Measurements from ENCODE around the gene CMTR1. TPM values are rescaled to one million over a fixed set of nuclear protein-coding genes. Genes with fewer than 3 reads are reported as not detected.

Gene CMTR1
- total and polyA plus RNA-seq, 4 donors, result 4.7 to 25.5 (median 18.8) TPM

DNA sequence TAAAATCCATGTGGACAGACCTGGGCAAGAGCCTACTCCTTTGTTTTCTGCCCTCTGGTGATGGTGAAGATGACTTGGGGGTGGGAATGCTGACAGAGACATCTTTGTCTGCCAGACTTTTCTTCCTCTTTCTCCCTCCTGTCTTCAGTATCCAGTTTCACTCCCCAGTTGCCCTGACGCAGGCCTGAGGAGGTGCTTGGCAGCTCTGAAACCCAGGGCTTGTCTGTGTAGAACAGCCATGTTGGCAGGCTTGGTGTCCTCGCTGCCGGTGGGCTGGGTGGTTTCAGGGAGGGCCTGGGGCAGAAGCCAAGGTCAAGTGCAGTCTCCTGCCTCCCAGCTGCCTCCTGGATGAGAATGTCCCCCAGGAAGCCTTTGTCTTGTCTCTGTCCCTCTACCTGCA is 44.2 kb downstream of the CMTR1 start:
- DNase-seq (ENCODE audit: low spot score), result no peak
- Histone ChIP-seq H3K27me3 (ENCODE audit: control insufficient read depth in 4 of 4, insufficient read depth in 4 of 4, low read length in 3 of 4) (no peaks in the 10 kb centered on the region), H3K27ac (ENCODE audit: low read depth in 1 of 2, low read length in 2 of 2) (no peak overlapping the region), H3K36me3 (ENCODE audit: control insufficient read depth in 4 of 4, insufficient read depth in 3 of 4, low read depth in 1 of 4, low read length in 3 of 4) (peaks cover 8 to 90% (median 43%) of the 10 kb centered on the region in 4 donors), H3K4me3 (ENCODE audit: low read depth in 1 of 3, low read length in 3 of 3) (no peak overlapping the region), H3K9ac (ENCODE audit: low read depth in 1 of 2, low read length in 2 of 2) (no peak overlapping the region), H3K4me1 (ENCODE audit: control insufficient read depth in 4 of 4, insufficient read depth in 4 of 4, low read length in 3 of 4) (peaks cover 2 to 11% (median 7%) of the 10 kb centered on the region in 4 donors), H3K9me3 (ENCODE audit: control insufficient read depth in 4 of 4, low read length in 3 of 4) (no peaks in the 10 kb centered on the region)
- no peak for TF ChIP-seq TAF1 (conservative IDR thresholded peaks at IDR 0.05)
- no peak for TF ChIP-seq FOXA2 (IDR thresholded peaks at IDR 0.05)
- TF ChIP-seq FOXA1 (IDR thresholded peaks at IDR 0.05), result no peak
- TF ChIP-seq, protein P1, sequence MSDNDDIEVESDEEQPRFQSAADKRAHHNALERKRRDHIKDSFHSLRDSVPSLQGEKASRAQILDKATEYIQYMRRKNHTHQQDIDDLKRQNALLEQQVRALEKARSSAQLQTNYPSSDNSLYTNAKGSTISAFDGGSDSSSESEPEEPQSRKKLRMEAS (IDR thresholded peaks at IDR 0.05), result no peak
- TF ChIP-seq RXRA (IDR thresholded peaks at IDR 0.05), result no peak
- TF ChIP-seq, protein P2, sequence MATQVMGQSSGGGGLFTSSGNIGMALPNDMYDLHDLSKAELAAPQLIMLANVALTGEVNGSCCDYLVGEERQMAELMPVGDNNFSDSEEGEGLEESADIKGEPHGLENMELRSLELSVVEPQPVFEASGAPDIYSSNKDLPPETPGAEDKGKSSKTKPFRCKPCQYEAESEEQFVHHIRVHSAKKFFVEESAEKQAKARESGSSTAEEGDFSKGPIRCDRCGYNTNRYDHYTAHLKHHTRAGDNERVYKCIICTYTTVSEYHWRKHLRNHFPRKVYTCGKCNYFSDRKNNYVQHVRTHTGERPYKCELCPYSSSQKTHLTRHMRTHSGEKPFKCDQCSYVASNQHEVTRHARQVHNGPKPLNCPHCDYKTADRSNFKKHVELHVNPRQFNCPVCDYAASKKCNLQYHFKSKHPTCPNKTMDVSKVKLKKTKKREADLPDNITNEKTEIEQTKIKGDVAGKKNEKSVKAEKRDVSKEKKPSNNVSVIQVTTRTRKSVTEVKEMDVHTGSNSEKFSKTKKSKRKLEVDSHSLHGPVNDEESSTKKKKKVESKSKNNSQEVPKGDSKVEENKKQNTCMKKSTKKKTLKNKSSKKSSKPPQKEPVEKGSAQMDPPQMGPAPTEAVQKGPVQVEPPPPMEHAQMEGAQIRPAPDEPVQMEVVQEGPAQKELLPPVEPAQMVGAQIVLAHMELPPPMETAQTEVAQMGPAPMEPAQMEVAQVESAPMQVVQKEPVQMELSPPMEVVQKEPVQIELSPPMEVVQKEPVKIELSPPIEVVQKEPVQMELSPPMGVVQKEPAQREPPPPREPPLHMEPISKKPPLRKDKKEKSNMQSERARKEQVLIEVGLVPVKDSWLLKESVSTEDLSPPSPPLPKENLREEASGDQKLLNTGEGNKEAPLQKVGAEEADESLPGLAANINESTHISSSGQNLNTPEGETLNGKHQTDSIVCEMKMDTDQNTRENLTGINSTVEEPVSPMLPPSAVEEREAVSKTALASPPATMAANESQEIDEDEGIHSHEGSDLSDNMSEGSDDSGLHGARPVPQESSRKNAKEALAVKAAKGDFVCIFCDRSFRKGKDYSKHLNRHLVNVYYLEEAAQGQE (IDR thresholded peaks at IDR 0.05), result no peak
- no peak for TF ChIP-seq EGR1 (IDR thresholded peaks at IDR 0.05; ENCODE audit: low read depth in 2 of 2)
- TF ChIP-seq, protein P3, sequence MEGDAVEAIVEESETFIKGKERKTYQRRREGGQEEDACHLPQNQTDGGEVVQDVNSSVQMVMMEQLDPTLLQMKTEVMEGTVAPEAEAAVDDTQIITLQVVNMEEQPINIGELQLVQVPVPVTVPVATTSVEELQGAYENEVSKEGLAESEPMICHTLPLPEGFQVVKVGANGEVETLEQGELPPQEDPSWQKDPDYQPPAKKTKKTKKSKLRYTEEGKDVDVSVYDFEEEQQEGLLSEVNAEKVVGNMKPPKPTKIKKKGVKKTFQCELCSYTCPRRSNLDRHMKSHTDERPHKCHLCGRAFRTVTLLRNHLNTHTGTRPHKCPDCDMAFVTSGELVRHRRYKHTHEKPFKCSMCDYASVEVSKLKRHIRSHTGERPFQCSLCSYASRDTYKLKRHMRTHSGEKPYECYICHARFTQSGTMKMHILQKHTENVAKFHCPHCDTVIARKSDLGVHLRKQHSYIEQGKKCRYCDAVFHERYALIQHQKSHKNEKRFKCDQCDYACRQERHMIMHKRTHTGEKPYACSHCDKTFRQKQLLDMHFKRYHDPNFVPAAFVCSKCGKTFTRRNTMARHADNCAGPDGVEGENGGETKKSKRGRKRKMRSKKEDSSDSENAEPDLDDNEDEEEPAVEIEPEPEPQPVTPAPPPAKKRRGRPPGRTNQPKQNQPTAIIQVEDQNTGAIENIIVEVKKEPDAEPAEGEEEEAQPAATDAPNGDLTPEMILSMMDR (IDR thresholded peaks at IDR 0.05; ENCODE audit: low read depth, low read length, missing input control), result no peak
- no peak for TF ChIP-seq HNF4A (conservative IDR thresholded peaks at IDR 0.05)
- TF ChIP-seq HNF4G (IDR thresholded peaks at IDR 0.05), result no peak
- no peak for TF ChIP-seq NR2F2 (IDR thresholded peaks at IDR 0.05)
- TF ChIP-seq, protein P4, sequence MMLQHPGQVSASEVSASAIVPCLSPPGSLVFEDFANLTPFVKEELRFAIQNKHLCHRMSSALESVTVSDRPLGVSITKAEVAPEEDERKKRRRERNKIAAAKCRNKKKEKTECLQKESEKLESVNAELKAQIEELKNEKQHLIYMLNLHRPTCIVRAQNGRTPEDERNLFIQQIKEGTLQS (IDR thresholded peaks at IDR 0.05), result no peak
- 81% methylated on average over 3 of the region's 3 CpGs for WGBS

DNA sequence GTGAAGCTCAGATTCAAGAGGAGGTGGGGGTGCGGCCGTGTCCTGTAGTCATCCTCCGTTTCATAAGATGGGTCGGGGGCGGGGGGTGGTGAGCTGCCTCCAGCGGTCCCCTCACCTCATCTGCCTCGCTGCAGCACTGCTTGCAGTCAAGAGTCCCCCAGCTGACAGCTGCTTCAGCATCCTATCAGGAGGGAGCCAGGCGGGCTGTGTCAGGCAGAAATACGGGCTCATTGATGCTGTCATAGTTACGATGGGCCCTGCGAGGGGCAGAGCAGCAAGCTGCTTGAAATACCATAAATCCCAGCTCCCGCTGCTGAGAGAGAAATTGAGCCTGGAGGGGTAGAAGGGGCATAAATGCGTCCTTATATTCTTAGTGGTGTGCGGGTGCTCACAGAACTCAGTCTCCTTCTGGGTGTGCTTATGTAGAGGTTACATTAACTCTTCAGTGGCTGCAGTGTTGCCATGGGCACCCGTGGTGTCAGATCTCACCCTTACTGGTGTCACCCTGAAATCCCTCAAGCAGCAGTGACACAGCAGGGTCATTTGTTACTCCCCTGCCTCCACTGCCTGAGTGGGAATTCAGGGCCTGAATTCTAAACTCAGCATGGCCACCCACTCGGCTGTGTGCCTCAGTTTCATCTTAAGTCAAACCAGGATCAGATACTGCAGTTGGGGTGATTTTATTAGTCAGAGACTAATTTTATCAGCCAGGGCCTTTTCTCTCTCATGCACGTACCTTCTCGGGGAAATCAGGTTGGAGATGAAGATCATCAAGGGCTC is 44.8 kb downstream of the CMTR1 start:
- no peak for DNase-seq (ENCODE audit: low spot score)
- Histone ChIP-seq H3K36me3 (ENCODE audit: control insufficient read depth in 4 of 4, insufficient read depth in 3 of 4, low read depth in 1 of 4, low read length in 3 of 4) (peaks cover 8 to 90% (median 41%) of the 10 kb centered on the region in 4 donors), H3K9ac (ENCODE audit: low read depth in 1 of 2, low read length in 2 of 2) (no peak overlapping the region), H3K4me1 (ENCODE audit: control insufficient read depth in 4 of 4, insufficient read depth in 4 of 4, low read length in 3 of 4) (peaks cover 2 to 10% (median 7%) of the 10 kb centered on the region in 4 donors), H3K27me3 (ENCODE audit: control insufficient read depth in 4 of 4, insufficient read depth in 4 of 4, low read length in 3 of 4) (no peaks in the 10 kb centered on the region), H3K4me3 (ENCODE audit: low read depth in 1 of 3, low read length in 3 of 3) (no peak overlapping the region), H3K27ac (ENCODE audit: low read depth in 1 of 2, low read length in 2 of 2) (no peak overlapping the region), H3K9me3 (ENCODE audit: control insufficient read depth in 4 of 4, low read length in 3 of 4) (no peaks in the 10 kb centered on the region)
- no peak for TF ChIP-seq EGR1 (IDR thresholded peaks at IDR 0.05; ENCODE audit: low read depth in 2 of 2)
- 95% methylated on average over 18 of the region's 18 CpGs for WGBS
